ENCODE results near the gene SPNS3.

DNA sequence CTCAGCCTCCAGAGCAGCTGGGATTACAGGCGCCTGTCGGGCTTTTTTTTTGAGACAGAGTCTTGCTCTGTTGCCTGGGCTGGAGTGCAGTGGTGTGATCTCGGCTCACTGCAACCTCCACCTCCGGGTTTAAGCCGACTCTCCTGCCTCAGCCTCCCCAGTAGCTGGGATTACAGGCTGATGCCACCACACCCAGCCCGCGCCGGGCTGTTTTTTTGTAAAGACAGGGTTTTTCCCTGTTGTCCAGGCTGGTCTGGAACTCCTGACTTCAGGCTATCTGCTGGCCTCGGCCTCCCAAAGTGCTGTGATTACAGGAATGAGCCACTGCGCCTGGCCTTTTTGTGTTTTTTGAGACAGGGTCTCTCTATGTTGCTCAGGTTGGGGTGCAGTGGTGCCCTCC is 27.4 kb upstream of the SPNS3 start:
- TF ChIP-seq, protein P1, sequence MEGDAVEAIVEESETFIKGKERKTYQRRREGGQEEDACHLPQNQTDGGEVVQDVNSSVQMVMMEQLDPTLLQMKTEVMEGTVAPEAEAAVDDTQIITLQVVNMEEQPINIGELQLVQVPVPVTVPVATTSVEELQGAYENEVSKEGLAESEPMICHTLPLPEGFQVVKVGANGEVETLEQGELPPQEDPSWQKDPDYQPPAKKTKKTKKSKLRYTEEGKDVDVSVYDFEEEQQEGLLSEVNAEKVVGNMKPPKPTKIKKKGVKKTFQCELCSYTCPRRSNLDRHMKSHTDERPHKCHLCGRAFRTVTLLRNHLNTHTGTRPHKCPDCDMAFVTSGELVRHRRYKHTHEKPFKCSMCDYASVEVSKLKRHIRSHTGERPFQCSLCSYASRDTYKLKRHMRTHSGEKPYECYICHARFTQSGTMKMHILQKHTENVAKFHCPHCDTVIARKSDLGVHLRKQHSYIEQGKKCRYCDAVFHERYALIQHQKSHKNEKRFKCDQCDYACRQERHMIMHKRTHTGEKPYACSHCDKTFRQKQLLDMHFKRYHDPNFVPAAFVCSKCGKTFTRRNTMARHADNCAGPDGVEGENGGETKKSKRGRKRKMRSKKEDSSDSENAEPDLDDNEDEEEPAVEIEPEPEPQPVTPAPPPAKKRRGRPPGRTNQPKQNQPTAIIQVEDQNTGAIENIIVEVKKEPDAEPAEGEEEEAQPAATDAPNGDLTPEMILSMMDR (IDR thresholded peaks at IDR 0.05; ENCODE audit: low read length): no peak
- TF ChIP-seq EZH2 (optimal IDR thresholded peaks at IDR 0.05; ENCODE audit: low read depth, low read length): no peak

All from MM.1S (cell line).